OCI-LY7 (cell line): ENCODE measurements around the gene VPS13D. TPM values are rescaled to one million over a fixed set of nuclear protein-coding genes. Genes with fewer than 3 reads are reported as not detected.

ENCODE experiments used
- BruUV-seq: library from RNA; stranded (reverse); fragments of 400-500 nt; replicated peaks from 2 replicates; lab custom pipeline; 2021; lab: Mats Ljungman, UMichigan
- CTCF ChIA-PET: fragments of 300-600 bp; sonication (Branson Sonifier 250); formaldehyde crosslinking; loops from one replicate; lab custom pipeline; 2022; ENCODE audit warnings: antibody characterized with exemption; ENCODE audit not compliant: unreplicated experiment; lab: Charles Lee
- POLR2A ChIA-PET: fragments of 300-600 bp; sonication (Branson Sonifier 250); formaldehyde crosslinking; loops from one replicate; lab custom pipeline; 2022; ENCODE audit warnings: antibody characterized with exemption; lab: Charles Lee
- DNase-seq: peaks from one replicate; pipeline ENCODE4 v3.0.0-alpha.2; 2015; ENCODE audit warnings: low spot score
- H2AFZ ChIP-seq: fragments of 200-600 bp; sonication (generic), shearing (Covaris generic); 2 replicates; pipeline ENCODE4 v1.6.1; 2014; ENCODE audit warnings: mild to moderate bottlenecking, antibody characterized with exemption, low read length, moderate library complexity
- H3K27ac ChIP-seq: fragments of 200-600 bp; sonication (generic); 2 replicates; pipeline ENCODE4 v1.5.1; 2014; ENCODE audit warnings: mixed run types, low read depth, mild to moderate bottlenecking, moderate library complexity, low read length, inconsistent platforms; ENCODE audit not compliant: poor library complexity, severe bottlenecking
- H3K36me3 ChIP-seq: fragments of 200-600 bp; sonication (generic); 2 replicates; pipeline ENCODE4 v1.6.1; 2014; ENCODE audit warnings: mild to moderate bottlenecking, antibody characterized with exemption, low read length, moderate library complexity, mixed read lengths; ENCODE audit not compliant: insufficient read depth
- H3K4me1 ChIP-seq: fragments of 200-600 bp; sonication (generic); 2 replicates; pipeline ENCODE4 v1.5.1; 2014; ENCODE audit warnings: mild to moderate bottlenecking, low read length; ENCODE audit not compliant: insufficient read depth, poor library complexity, severe bottlenecking
- H3K4me2 ChIP-seq: fragments of 200-600 bp; sonication (generic); 2 replicates; pipeline ENCODE4 v1.6.1; 2014; ENCODE audit warnings: mild to moderate bottlenecking, low read length
- H3K4me3 ChIP-seq: fragments of 200-600 bp; sonication (generic); 2 replicates; pipeline ENCODE4 v1.5.1; 2014; ENCODE audit warnings: mild to moderate bottlenecking, low read depth, low read length; ENCODE audit not compliant: poor library complexity, severe bottlenecking
- H3K79me2 ChIP-seq: fragments of 200-600 bp; sonication (generic); 2 replicates; pipeline ENCODE4 v1.6.1; 2016; ENCODE audit warnings: low read depth, mild to moderate bottlenecking, low read length, moderate library complexity, mixed read lengths; ENCODE audit not compliant: insufficient read depth
- H3K9me2 ChIP-seq: fragments of 200-600 bp; sonication (generic); 2 replicates; pipeline ENCODE4 v1.6.1; 2016; ENCODE audit warnings: mild to moderate bottlenecking, low read length, mixed read lengths; ENCODE audit not compliant: insufficient read depth
- H3K9me3 ChIP-seq: fragments of 200-600 bp; sonication (generic); 2 replicates; pipeline ENCODE4 v1.6.1; 2014; ENCODE audit warnings: mild to moderate bottlenecking, mixed run types, low read length, mixed read lengths
- H4K20me1 ChIP-seq: fragments of 200-600 bp; sonication (generic); 2 replicates; pipeline ENCODE4 v1.6.1; 2014; ENCODE audit warnings: mild to moderate bottlenecking, antibody characterized with exemption, low read length, moderate library complexity, mixed read lengths; ENCODE audit not compliant: insufficient read depth
- EZH2phosphoT487 ChIP-seq: fragments of 200-600 bp; sonication (generic); IDR thresholded peaks from 2 replicates; pipeline ENCODE4 v1.6.1; 2018; ENCODE audit warnings: low read depth, borderline replicate concordance, mild to moderate bottlenecking, mixed run types, antibody characterized with exemption, low read length, moderate library complexity, mixed read lengths
- intact Hi-C: fragments of 100-400 bp; cut with micrococcal nuclease; formaldehyde crosslinking; loops from one replicate; pipeline ENCODE4 v1.10.0; 2022; ENCODE audit not compliant: unreplicated experiment
- total RNA-seq, 2 experiments: library from RNA; depleted of rRNA in 1 of 2; stranded (reverse); fragments of >200 nt in 1 of 2; shearing (Covaris generic) in 1 of 2; gene quantifications; 2 replicates each; pipeline ENCODE4 v1.2.3, GENCODE V29; 2014 to 2022
- TF ChIP-seq, protein P1 (sequence below): fragments of 200-600 bp; sonication (generic); conservative IDR thresholded peaks from 2 replicates; pipeline ENCODE4 v1.5.1; 2014; ENCODE audit warnings: mild to moderate bottlenecking, antibody characterized with exemption, low read length, moderate library complexity, mixed read lengths

VPS13D gene
- total RNA-seq, 2 experiments from 2014 or later, result 23.9 to 39.2 TPM

DNA sequence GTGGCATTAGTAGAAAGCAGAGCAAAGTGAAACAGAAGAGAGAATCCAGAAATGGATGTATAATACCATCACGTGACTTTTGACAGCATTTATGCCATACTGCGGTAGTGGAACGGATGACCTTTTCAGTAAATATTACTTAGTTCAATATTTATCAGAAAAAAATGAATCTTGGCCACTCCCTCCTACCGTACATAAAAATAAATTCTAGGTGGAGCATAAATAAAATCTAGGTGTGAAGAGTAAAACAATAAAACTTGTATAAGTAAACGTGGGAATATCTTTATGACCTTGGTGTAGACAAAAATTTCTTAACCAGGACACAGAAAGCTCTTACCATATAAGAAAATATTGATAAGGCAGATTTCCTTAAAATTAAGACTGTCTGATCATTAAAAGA, 182.6 kb downstream of the VPS13D start:
- no TSS peak for BruUV-seq
- ChIA-PET POLR2A (no interaction called here), CTCF (no interaction called here)
- no peaks in the 10 kb centered on the region for H3K79me2 ChIP-seq
- H3K4me1 ChIP-seq, result no peaks in the 10 kb centered on the region
- no peak for TF ChIP-seq EZH2phosphoT487
- TF ChIP-seq, protein P1, sequence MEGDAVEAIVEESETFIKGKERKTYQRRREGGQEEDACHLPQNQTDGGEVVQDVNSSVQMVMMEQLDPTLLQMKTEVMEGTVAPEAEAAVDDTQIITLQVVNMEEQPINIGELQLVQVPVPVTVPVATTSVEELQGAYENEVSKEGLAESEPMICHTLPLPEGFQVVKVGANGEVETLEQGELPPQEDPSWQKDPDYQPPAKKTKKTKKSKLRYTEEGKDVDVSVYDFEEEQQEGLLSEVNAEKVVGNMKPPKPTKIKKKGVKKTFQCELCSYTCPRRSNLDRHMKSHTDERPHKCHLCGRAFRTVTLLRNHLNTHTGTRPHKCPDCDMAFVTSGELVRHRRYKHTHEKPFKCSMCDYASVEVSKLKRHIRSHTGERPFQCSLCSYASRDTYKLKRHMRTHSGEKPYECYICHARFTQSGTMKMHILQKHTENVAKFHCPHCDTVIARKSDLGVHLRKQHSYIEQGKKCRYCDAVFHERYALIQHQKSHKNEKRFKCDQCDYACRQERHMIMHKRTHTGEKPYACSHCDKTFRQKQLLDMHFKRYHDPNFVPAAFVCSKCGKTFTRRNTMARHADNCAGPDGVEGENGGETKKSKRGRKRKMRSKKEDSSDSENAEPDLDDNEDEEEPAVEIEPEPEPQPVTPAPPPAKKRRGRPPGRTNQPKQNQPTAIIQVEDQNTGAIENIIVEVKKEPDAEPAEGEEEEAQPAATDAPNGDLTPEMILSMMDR, result no peak
- H3K36me3 ChIP-seq, result peaks cover 30% of the 10 kb centered on the region
- no peak overlapping the region for H3K4me3 ChIP-seq
- intact Hi-C loops, result no loop called here
- H3K27ac ChIP-seq, result no peak overlapping the region
- no peak overlapping the region for H3K4me2 ChIP-seq
- no peaks in the 10 kb centered on the region for H3K9me3 ChIP-seq
- DNase-seq, result no peak
- no peak overlapping the region for H2AFZ ChIP-seq
- H3K9me2 ChIP-seq, result no peaks in the 10 kb centered on the region
- no peaks in the 10 kb centered on the region for H4K20me1 ChIP-seq

DNA sequence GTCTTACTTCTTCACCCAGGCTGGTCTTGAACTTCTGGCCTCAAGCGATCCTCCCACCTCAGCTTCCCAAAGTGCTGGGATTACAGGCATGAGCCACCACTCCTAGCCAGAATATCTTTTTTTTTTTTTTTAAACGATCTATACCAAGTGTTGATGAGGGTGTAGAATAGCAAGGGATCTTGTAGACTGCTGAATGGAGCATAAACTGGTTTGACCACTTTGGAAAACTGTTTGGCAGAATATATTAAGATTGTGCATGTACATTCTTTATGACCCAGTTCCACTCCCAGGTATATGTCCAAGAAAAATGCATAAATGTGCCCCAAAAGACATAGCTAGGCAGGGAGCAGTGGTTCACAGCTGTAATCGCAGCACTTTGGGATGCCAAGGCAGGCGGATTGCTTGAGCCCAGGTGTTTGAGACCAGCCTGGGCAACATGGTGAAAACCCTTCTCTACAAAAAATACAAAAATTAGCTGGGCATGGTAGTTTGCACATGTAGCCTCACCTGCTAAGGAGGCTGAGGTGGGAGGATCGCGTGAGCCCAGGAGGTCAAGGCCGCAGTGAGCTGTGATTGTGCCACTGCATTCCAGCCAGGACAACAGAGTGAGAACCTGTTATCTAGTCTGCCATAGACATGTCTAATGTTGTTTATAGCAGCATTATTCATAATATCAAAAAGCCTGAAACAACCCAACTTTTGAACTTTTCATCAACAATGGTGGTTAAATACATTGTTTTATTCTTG, 184.0 kb downstream of the VPS13D start:
- intact Hi-C loops, result no loop called here
- CTCF ChIA-PET, result no interaction called here

More for the DNA sequence above, 184.0 kb downstream of the VPS13D start:
- Histone ChIP-seq H3K36me3 (peaks cover 30% of the 10 kb centered on the region), H3K4me2 (no peak overlapping the region), H3K4me1 (no peaks in the 10 kb centered on the region), H2AFZ (no peak overlapping the region), H4K20me1 (no peaks in the 10 kb centered on the region), H3K9me3 (no peaks in the 10 kb centered on the region), H3K4me3 (no peak overlapping the region), H3K79me2 (no peaks in the 10 kb centered on the region), H3K27ac (no peak overlapping the region), H3K9me2 (no peaks in the 10 kb centered on the region)
- no TSS peak for BruUV-seq
- POLR2A ChIA-PET, result no interaction called here
- TF ChIP-seq, protein P1, result no peak
- TF ChIP-seq EZH2phosphoT487, result no peak
- DNase-seq, result no peak
